ENCODE data around the gene GARIN3. TPM values are rescaled to one million over a fixed set of nuclear protein-coding genes. Genes with fewer than 3 reads are reported as not detected.
"Not testable (repeated sequence)": the region's sequence is repeated elsewhere in the genome, so short reads cannot be mapped to it uniquely, and the experiment has no call there.

GARIN3 gene
- polyA plus RNA-seq, 3 donors, result not detected

DNA sequence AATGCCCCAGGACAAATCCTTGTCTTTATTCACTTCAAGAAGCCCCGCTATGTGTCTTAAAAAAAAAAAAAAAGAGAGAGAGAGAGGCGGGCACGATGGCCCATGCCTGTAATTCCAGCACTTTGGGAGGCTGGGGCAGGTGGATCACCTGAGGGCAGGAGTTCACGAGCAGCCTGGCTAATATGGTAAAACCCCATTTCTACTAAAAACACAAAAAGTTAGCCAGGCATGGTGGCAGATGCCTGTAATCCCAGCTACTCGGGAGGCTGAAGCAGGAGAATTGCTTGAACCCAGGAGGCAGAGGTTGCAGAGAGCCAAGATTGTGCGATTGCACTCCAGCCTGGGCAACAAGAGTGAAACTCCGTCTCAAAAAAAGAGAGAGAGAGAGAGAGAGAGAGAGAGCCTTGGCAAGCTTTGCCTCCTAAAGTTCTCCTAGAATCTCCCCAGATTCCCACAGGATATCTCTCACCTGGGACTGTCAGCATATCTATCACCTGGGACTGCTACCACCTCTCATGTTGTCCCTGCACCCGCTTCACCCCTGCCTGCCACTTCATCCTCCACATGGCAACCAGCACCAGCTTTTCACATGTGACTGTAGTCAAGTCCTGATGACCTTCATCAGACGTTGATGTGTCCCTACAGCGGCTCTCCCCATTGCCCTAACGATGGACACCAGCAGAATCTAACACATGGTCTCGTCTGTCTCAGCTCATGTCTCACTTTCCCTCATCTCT lies 20.4 kb upstream of the GARIN3 start:
- no peak for DNase-seq

DNA sequence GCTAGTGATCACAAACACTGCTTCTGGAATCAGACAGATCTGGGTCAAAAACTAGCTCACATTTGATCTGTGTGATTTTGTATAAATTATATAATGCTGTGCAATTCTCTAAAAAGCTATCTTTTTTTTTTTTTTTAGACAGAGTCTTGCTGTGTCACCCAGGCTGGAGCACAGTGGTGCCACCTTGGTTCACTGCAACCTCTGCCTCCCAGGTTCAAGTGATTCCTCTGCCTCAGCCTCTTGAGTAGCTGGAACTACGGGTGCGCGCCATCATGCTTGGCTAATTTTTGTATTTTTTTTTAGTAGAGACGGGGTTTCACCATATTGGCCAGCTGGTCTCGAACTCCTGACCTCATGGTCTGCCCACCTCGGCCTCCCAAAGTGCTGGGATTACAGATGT lies 19.1 kb upstream of the GARIN3 start:
- not testable (repeated sequence) for DNase-seq

DNA sequence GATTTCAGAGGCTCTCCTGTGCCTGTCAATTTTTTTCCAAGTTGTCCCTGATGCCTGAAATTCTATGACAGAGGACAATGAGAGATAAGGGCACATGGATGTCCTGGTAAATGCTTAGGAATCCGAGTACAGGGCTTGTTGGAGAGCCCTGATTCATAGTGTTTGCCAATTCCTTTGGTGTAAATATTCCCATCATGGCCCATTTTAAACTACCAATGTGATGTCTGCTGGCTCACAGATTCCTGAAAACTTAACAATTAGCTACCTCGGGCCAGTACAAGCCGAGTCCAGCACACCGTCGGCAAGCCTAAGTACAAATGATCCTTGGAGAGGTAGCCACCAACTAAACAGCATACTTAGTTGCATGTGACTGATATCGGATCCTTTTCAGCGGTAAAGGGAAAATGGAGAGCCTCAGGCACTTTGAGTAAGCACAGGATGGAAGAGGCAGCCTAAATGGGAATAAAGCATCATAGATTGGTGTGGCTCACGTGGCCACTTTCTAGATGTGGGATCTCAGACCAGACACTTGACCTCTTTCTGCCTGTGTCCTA lies 18.1 kb upstream of the GARIN3 start:
- no peak for DNase-seq

DNA sequence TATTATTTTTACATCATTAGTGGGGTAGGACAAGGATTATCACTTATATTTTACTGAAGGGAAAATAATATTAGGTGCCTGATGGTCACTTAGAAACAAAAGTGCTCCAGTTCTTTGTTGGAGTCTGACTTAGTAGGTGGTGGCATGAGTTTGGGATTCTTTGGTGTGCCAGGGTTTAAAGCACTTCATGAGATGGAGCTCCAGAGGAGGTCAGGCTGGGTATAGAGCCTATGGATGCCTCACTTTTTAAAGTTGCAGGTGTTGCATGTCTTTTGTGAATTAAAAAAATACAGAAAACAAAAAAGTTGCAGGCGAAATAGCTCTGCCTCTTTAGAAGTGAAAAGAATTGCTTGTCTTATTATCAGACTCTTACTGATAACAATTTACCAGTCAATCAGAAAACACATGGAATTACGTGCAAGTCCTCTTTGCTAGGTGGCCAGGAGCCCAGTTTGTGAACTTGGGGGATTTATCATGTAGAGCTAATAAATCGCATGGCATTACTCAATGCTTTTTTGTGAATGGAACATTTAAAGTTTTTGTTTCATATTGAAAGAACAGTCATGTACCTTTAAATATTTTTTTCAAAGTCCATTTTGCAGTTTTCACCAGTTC lies 16.2 kb upstream of the GARIN3 start:
- no peak for DNase-seq

DNA sequence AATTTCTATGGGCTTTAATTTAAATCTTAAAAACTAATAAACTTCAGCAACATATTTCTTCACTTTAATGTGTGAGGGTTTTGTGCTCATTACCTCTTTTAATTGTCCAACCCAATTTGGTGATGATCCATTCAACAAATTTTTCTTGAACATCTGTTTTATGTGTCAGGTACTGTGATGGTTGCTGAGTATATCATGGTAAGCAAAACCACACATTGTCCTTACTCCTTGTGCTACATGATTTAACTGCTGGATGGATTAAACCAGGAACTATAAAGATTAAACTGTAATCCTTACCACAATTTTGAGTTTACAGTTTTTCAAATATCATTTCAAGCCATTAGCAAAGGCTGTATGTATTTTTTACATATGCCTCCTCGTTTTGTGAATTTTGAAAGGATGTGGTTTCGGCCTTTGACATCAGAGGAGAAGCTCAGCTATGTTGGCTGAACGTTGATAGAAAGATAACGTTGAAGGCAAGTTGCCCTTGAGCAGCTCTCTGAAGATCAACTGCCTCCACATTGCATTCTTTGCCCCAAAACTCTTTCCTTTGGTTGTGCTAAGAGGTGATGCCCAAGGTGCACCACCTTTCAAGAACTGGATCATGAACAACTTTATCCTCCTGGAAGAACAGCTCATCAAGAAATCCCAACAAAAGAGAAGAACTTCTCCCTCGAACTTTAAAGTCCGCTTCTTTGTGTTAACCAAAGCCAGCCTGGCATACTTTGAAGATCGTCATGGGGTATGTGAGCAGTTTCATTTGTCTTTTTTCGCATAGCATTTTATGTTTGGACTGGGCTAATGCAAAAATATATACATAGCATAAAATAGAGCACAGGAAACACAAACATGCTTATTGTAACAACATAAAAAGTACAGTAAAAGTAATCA lies 14.6 kb upstream of the GARIN3 start, which contains the start of gene ITK:
Gene ITK (plus strand): TSS at position 467 of the 891 bp plus-strand sequence. CDS start 138 bp downstream, at position 605.
- DNase-seq, result no peak

DNA sequence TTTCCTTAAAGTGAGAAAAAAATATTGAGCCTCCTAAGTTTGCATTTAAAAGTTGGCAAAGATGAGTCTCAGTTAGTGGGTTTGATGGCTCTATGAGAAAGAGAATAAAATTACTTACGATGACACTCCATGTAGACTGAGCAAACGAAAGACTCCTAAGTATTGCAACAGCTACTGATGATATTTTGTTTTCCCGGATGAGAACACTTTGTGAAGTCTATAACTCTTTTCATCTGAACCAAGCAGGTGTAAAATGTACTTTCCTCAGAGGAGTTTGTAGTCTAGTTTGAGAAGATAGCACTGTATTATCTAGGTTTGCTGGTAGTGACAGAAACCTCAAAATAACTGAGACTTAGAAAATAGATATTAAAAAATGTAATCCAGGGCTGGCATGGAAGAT lies 12.9 kb upstream of the GARIN3 start:
- DNase-seq, result no peak

DNA sequence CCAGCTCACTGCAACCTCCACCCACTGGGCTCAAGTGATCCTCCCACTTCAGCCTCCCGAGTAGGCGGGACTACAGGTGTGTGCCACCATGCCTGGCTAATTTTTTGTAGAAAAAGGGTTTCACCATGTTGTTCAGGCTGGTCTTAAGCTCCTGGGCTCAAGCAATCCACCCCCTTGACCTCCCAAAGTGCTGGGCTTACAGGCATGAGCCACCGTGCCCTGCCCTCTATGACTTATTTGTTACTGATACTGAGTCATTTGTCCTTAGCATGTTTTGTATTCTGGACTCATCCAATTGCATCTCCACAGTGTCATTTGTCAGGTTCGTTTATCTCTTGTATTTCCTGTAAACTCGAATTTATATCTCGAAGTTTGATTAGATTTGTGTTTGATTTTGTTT lies 11.9 kb upstream of the GARIN3 start:
- no peak for DNase-seq

DNA sequence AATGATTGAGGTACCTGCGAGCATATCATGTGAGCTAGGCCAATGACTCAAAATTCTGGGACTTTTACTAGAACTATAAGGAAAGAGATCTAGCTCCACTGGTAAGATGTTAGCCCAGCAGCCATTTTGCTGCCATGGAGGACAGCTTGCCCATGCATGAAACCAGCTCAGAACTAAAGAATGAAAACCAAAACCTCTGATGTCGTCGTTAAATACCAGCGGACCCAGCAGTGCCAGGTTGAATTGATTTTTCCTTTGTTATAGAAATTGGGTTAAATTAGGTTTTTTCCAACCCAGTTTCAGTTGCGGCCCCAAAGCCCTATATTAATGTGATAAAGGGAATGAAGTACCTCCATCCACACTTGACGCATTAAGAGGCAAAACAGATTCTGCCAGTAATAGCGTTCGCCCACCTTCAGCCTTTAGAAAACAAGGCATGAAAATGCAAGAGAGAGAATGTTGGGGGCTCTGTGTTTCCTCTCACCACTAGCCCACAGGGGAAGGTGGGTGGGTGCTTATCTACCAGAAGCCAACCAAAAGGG lies 9.1 kb upstream of the GARIN3 start:
- no peak for DNase-seq

DNA sequence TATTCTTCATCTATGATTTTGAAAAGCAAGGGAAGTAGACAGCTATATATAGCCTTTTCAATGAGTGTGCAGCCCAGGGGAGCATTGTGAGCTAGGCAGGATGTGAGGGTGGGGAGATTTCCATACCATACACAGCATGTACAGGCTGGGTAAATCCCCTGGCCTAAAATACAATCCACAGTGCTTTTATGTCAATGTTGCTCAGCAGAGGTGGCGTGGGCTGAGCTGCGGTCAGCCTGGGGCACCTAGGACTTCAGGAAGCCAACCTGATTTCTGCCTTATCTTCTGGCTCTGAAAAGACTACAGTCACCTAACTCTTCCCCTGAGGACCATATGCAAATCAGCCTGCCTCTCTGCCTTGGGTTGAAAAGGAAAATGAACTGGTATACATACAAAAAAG lies 6.3 kb upstream of the GARIN3 start:
- no peak for DNase-seq

DNA sequence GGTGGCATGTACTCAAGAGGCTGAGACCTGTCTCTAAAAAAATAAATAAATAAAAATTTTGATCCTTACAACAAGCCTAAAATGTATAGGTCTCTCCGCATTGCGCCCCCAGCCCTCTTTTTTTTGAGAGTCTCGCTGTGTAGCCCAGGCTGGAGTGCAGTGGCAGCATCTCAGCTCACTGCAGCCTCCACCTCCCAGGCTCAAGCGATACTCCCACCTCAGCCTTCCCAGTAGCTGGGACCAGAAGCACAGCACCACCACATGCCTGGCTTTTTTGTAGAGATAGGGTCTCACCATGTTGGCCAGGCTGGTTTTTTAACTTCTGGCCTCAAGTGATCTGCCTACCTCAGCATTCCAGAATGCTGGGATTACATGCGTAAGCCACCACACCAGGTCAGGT lies 2.2 kb upstream of the GARIN3 start:
- DNase-seq, result no peak

DNA sequence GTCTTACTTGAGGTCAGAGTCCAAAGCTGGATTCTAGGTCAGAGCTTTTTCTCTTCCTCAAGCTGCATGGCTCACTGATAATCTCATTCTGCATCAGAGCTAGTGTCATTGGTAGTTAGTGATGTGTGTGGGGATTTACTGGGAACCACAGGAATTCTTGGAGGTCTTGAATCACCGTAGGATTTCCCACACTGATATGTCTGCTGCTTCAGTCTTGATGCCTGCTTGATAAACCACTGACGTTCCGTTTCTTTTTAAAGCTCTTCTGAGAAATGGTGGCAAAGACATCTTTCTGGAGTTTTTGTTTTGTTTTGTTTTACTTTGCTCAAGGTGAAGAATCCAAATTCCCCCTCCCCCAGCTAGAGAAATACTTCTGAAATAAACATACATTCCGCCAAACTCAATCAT lies 1.2 kb upstream of the GARIN3 start:
- no peak for DNase-seq

DNA sequence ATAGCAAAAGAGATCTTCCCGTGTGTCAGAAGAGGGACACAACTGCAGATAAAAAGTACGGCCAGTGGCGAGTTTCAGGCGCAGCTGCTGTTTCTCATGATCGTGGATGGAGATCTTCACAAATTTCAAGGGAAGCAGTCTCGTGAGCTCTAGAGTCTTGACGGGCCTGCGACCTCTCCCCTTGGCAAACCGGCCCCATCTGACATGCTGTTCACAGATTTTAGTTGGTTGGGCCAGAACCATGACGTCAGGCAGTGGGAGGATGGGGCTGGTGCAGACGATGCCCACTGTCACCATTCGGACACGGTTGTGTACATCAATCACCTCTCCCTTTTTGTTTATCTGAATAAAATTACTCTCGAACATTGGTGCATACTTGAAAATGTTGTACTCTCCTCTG lies 396 bp downstream of the GARIN3 start:
- no peak for DNase-seq

DNA sequence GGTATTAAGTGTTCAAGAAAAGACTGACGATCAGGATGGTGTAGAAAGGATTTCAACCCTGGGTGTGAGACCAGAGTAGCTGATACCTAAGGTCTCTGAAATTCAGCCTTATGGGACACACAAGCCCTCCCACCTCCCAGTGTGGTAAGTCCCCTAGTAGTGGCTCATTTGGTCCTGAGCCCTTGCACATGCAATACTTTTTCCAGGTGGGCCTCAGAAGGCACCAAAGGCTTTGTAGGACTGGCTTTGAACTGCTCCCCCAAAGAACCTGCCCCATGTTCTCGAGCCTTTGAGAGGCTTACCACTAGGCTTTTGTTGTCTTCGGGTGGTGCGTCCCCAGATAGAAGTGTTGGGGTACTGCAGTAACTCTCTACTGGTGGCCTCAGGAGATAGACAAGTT lies 803 bp downstream of the GARIN3 start:
- DNase-seq, result no peak

DNA sequence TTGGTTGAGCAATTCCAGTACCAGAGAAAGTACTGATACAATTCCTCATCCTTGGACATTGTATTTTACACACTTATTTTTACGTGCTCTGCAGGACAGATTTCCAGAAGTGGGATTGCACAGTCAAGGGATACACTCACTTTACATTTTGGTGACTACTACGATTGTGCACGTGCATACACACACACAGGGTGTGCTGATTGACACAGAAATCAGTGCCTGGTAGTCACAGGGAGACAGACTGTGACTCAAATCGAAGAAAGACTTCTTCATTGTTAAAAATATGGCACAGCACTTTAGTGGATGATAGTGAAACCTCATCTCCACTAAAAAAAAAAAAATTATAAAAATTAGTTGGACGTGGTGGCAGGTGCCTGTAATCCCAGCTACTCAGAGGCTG lies 1.5 kb downstream of the GARIN3 start:
- no peak for DNase-seq

DNA sequence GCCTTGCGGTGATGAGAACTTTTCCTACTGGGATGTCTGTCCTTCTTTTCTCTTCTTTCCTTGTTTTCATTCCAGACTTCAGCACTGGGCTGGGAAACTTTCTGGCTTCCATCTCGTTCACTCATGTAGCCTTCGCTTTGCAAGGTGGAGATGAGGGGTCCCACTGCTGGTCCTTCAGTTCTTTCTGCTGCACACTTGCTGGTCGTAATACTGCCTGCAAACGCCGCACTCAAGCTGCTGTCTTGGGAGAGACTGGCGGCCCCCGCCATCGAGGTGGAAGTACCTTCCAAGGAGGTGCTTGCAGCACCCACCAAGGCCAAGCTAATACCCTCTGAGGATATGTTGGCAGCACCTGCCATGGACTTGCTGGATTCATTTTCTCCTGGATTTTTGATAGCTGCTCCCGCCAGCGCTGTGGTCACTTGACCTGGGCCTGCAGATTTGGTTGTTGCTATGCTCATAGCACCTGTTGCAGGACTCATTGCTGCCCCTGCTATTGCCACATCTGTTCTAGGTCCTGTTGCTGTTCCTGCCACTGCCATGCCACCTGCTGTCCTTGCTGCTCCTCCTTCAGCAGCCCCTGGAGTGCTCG lies 3.0 kb downstream of the GARIN3 start:
- no peak for DNase-seq

DNA sequence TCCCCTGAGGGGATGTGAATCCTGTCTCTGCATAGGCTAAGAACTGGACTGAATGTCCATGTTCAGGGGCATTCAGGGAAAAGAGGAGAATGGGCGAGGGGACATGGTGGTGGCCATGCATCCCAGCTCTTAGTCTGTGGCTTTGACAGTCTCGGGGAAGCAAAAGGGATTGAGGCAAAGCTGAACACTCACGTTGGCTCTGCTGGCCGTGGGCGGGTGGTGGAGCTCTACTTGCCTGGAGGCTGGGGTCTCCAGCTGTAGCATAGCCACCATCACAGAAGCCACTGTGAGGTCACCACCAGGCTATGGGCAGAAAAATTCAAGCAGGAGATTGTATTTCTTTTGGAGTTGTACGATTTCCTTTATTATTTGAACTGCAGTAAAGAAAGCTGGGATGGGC lies 4.1 kb downstream of the GARIN3 start:
- DNase-seq, result no peak

DNA sequence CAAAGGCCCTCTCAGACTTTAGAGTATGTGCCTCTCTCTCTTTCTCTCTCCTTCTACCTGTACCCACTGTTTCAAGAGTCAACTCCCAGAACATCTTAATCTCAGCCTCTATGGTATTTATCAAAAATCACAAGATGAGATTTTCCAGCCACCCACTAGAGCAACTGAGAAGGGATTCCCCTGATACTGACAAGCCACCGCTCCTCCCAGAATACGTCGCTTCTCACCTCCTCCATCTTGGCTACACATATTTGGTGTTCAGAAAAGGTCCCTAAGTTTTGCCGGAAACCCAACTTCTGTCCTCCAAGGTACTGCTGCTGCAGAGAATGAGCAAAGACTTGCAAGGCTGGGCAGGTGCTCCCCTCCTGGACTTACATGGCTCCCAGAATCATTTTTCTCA lies 6.1 kb downstream of the GARIN3 start:
- DNase-seq, result no peak

DNA sequence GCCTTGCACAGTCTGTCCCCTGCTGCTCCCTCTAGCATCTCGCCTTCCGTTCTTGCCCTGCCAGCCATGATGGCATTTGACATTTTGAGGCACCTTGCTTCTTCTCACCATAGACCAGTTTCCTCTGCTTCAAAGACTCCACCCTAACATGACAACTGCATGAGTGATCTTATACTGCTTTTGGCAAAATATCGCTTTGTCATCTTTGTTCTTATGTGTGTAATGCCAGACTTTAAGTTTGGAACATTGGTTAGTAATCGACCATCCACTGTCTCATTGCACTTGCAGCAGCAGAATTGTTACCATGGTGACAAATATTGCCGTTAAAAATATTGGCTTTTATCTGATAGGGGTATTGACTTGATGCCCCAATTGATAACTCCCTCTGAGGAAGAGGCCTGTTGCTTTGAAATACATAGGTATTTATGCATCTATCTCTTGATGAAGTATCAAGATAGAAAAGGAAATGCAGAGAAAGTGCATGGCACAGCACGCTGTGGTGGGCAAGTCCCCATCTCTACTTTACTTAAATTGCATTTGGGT lies 6.8 kb downstream of the GARIN3 start:
- DNase-seq, result no peak

DNA sequence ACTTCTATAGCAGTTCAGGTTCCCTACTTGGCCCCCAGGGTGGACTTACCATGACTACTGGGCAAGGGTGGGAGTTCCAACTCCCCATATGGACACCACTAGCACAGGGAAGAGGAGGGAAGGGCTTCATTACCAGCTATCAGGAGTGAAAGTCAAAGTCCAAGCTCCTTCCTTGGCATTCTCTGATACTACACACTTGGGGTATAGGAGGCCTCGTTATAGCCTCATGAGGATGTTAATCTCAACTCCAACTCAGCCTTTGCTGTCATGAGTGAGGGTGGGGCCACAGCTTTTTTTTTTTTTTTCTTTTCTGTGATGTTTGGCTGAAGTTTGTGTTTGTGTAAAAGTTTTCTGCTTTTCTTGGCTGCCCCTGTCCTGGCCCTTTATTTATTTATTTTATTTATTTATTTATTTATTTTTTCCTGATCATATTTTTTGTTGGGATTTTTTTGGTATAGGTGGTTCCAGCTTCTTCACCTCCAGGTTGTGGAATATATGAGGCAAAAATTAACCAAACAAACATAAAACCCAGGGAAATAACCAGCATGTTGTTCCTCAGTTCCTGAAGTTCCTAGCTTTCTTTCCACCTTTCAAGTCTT lies 8.7 kb downstream of the GARIN3 start:
- no peak for DNase-seq

DNA sequence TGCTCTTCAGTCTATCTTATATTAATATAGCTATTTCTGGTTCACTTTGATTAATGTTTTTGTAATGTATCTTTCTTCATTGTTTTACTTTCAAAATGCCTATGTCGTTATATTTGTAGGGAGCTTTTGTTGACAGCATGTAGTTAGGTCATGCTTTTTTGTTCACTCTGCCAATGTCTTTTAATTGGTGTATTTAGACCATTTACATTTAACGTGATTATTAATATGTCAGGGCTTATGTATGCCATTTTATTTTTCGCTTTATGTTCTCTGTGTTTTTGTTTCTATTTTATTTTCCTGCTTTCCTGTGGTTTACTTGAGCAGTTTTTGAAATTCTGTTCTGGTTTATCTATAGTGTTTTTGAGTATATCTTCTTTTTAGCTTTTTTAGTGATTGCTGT lies 10.8 kb downstream of the GARIN3 start:
- no peak for DNase-seq

DNA sequence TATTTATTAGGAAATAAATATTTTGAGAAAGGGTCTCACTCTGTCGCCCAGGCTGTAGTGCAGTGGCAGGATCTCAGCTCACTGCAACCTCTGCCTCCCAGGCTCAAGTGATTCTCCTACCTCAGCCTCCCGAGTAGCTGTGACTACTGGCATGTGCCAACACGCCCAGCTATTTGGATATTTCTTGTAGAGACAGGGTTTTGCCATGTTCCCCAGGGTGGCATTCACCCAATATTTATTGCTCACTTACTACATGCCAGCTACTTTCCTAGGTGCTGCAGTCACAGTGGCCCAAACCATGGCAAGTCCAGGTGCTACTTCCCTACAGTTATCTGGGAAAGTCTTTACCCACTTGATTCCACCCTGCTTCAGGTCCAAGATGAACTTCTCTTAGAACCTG lies 15.1 kb downstream of the GARIN3 start:
- no peak for DNase-seq
